ENCODE results near the gene HIC1. TPM values are rescaled to one million over a fixed set of nuclear protein-coding genes. Genes with fewer than 3 reads are reported as not detected.

The HIC1 gene
- total RNA-seq, 1 donor from 2014 or later, result 0.72 TPM

GRCh38 chr17:2040942-2041560 lies 13.9 kb upstream of the HIC1 start:
- H3K9me3 Mint-ChIP-seq (ENCODE audit: unreplicated experiment), result no peaks in the 10 kb centered on the region
- peak overlapping the region; percentile 80 for H3K4me3 Mint-ChIP-seq (ENCODE audit: unreplicated experiment)
- H3K36me3 Mint-ChIP-seq (ENCODE audit: low read depth, unreplicated experiment), result peaks cover 31% of the 10 kb centered on the region
- peaks cover 12% of the 10 kb centered on the region for H3K27me3 Mint-ChIP-seq (ENCODE audit: unreplicated experiment)
- DNase-seq (ENCODE audit: low spot score), result no peak
- H3K4me1 Mint-ChIP-seq (ENCODE audit: unreplicated experiment), result peaks cover 22% of the 10 kb centered on the region
- peak overlapping the region; percentile 90 for H3K27ac Mint-ChIP-seq (ENCODE audit: unreplicated experiment)
- no peak for TF ChIP-seq CTCF (IDR thresholded peaks at IDR 0.05; ENCODE audit: unreplicated experiment)

- Mint-ChIP-seq H3K27me3 (ENCODE audit: unreplicated experiment) (peaks cover 12% of the 10 kb centered on the region), H3K27ac (ENCODE audit: unreplicated experiment) (peak within 1 kb of the TSS; percentile 98), H3K4me1 (ENCODE audit: unreplicated experiment) (peaks cover 22% of the 10 kb centered on the region), H3K36me3 (ENCODE audit: low read depth, unreplicated experiment) (peaks cover 24% of the 10 kb centered on the region), H3K9me3 (ENCODE audit: unreplicated experiment) (no peaks in the 10 kb centered on the region), H3K4me3 (ENCODE audit: unreplicated experiment) (peak within 1 kb of the TSS; percentile 97)
- peak; percentile 25 for TF ChIP-seq CTCF (IDR thresholded peaks at IDR 0.05; ENCODE audit: unreplicated experiment)
- peak; percentile 95 for DNase-seq (ENCODE audit: low spot score)
Observed at GRCh38 chr17:2041561-2042389, 13.1 kb upstream of the HIC1 start, which contains the start of gene OVCA2. TSS of gene OVCA2 (plus strand) at chr17:2042022. CDS start at chr17:2042048, 26 bp downstream.

DNA sequence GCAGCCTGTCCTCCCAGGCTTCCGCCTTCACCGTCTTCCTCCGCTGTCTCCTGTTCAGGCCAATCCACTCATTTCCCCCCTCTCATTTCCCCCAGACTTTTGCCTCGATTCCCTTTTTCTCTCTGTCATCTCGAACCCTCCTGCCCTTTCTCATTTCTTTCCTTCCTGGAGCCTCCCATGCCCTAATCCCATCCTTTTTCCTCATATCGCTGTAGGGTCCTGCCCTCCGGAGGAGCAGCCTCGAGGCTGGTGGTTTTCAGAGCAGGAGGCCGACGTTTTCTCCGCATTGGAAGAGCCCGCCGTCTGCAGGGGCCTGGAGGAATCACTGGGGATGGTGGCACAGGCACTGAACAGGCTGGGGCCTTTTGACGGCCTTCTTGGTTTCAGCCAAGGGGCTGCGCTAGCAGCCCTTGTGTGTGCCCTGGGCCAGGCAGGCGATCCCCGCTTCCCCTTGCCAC lies 12.5 kb upstream of the HIC1 start:
- Mint-ChIP-seq H3K4me1 (ENCODE audit: unreplicated experiment) (peaks cover 22% of the 10 kb centered on the region), H3K36me3 (ENCODE audit: low read depth, unreplicated experiment) (peaks cover 22% of the 10 kb centered on the region), H3K4me3 (ENCODE audit: unreplicated experiment) (peak overlapping the region; percentile 97), H3K27me3 (ENCODE audit: unreplicated experiment) (peaks cover 11% of the 10 kb centered on the region), H3K27ac (ENCODE audit: unreplicated experiment) (peak overlapping the region; percentile 98), H3K9me3 (ENCODE audit: unreplicated experiment) (no peaks in the 10 kb centered on the region)
- TF ChIP-seq CTCF (IDR thresholded peaks at IDR 0.05; ENCODE audit: unreplicated experiment), result no peak
- DNase-seq (ENCODE audit: low spot score), result peak; percentile 40

DNA sequence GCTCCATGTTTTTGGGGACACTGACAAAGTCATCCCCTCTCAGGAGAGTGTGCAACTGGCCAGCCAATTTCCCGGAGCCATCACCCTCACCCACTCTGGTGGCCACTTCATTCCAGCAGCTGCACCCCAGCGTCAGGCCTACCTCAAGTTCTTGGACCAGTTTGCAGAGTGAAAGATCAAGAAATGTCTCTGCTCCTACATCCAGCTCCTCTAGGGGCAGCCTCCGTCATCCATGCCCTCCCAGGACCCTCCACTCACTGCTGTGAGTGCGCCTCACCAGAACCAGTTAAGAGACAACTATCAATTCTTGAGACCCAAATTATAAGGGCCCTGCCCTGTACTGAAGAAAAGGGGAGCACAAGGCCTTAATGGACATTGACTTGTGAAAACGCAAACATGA lies 12.0 kb upstream of the HIC1 start:
- H3K36me3 Mint-ChIP-seq (ENCODE audit: low read depth, unreplicated experiment), result peaks cover 22% of the 10 kb centered on the region
- TF ChIP-seq CTCF (IDR thresholded peaks at IDR 0.05; ENCODE audit: unreplicated experiment), result no peak
- peaks cover 22% of the 10 kb centered on the region for H3K4me1 Mint-ChIP-seq (ENCODE audit: unreplicated experiment)
- no peak for DNase-seq (ENCODE audit: low spot score)
- peak overlapping the region; percentile 84 for H3K27ac Mint-ChIP-seq (ENCODE audit: unreplicated experiment)
- H3K27me3 Mint-ChIP-seq (ENCODE audit: unreplicated experiment), result peaks cover 10% of the 10 kb centered on the region
- H3K9me3 Mint-ChIP-seq (ENCODE audit: unreplicated experiment), result no peaks in the 10 kb centered on the region
- peak overlapping the region; percentile 97 for H3K4me3 Mint-ChIP-seq (ENCODE audit: unreplicated experiment)

- no peak for DNase-seq (ENCODE audit: low spot score)
- Mint-ChIP-seq H3K27ac (ENCODE audit: unreplicated experiment) (no peak overlapping the region), H3K36me3 (ENCODE audit: low read depth, unreplicated experiment) (peaks cover 17% of the 10 kb centered on the region), H3K4me1 (ENCODE audit: unreplicated experiment) (peaks cover 22% of the 10 kb centered on the region), H3K9me3 (ENCODE audit: unreplicated experiment) (no peaks in the 10 kb centered on the region), H3K4me3 (ENCODE audit: unreplicated experiment) (peak overlapping the region; percentile 67), H3K27me3 (ENCODE audit: unreplicated experiment) (peaks cover 13% of the 10 kb centered on the region)
- no peak for TF ChIP-seq CTCF (IDR thresholded peaks at IDR 0.05; ENCODE audit: unreplicated experiment)
Observed at GRCh38 chr17:2043785-2044184, 11.1 kb upstream of the HIC1 start.
